Right renal cortex interstitium (tissue), 3 donors: ENCODE data around the gene CHRNA9. TPM values are rescaled to one million over a fixed set of nuclear protein-coding genes. Genes with fewer than 3 reads are reported as not detected.
"Not testable (repeated sequence)": the region's sequence is repeated elsewhere in the genome, so short reads cannot be mapped to it uniquely, and the experiment has no call there.

Source experiments
- DNase-seq, 3 donors: peaks; one replicate each; pipeline ENCODE4 v3.0.0-alpha.2; 2013; ENCODE audit warnings: low read depth in 3 of 3, low spot score in 2 of 3
- polyA plus RNA-seq, 3 donors: library from polyadenylated mRNA; unstranded; fragments of 120-200 nt; gene quantifications; one replicate each; pipeline ENCODE4 v1.2.1, GENCODE V29; 2013; ENCODE audit not compliant: insufficient read length in 3 of 3

CHRNA9 gene
- 1 to 10 TPM in 1 of 3 donors, under 1 TPM in 2; 0.82 to 1.5 (median 0.83) TPM for polyA plus RNA-seq

- DNase-seq, result no peak
Observed at GRCh38 chr4:40334591-40335524, at the start of gene CHRNA9. TSS of gene CHRNA9 (plus strand) at chr4:40335333. CDS start at chr4:40335468, 135 bp downstream.

GRCh38 chr4:40285692-40286091 lies 49.4 kb upstream of the CHRNA9 start:
- DNase-seq, result no peak

- DNase-seq, result no peak
Observed at GRCh38 chr4:40288566-40288965, 46.6 kb upstream of the CHRNA9 start.

GRCh38 chr4:40289366-40290188 lies 45.6 kb upstream of the CHRNA9 start:
- no peak for DNase-seq

DNA sequence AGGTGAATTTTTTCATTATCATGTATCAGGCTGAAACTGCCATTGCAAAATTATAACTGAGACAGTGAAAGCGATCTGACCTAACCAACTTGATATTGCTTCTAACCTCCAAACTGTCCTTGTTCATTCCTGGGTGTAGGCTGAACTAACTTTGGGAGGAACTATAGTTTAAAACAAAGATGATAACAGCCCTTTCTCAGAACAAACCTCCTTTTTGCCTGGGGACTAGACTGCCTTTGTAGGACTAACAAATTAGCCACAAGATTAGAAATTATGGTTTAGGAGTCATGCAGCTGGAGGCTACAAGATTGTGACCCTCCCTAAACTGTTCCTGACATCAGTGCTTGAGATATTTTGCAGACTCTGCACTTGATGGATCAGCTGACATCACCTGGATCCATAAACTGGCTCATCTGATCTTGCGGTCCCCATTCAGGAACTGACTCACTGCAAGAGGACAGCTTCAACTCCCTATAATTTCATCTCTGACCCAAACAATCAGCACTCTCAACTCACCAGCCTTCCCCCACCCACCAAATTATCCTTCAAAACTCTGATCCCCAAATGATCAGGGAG lies 44.4 kb upstream of the CHRNA9 start:
- DNase-seq, result not testable (repeated sequence)

DNA sequence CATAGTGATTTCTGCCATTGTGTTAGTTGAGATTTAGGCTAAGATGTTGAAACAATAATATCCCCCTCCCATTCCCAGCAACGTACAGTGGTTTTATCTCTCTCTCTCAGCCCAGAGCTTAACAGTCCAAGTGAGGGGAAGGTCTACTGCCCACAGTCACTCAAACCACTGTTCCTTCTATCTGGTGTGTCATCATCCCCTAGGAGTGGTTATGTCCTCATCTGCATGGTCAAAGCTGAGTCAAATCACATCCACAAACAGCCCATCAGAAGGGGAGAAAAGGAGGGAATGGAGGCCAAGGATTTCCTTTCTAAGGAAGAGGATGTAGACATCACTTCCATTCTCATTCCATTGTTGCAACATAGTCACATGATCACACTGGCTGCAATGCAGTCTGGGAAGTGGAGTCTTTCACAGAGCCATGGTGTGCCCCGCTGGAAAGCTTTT lies 42.8 kb upstream of the CHRNA9 start:
- no peak for DNase-seq

DNA sequence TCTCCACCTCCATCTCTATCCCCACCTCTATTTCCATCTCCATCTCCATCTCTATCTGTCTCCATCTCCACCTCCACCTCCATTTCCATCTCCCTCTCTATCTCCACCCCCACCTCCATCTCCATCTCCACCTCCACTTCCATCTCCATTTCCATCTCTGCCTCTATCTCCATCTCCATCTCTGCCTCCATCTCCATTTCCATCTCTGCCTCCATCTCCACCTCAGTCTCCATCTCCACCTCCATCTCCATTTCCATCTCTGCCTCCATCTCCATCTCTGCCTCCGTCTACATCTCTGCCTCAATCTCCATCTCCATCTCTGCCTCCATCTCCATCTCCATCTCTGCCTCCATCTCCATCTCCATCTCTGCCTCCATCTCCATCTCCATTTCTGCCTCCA lies 40.8 kb upstream of the CHRNA9 start:
- DNase-seq, result no peak

- not testable (repeated sequence) for DNase-seq
Observed at GRCh38 chr4:40295030-40295429, 40.1 kb upstream of the CHRNA9 start.

GRCh38 chr4:40295572-40295971 lies 39.6 kb upstream of the CHRNA9 start:
- DNase-seq, result no peak

- DNase-seq, result no peak
Observed at GRCh38 chr4:40299126-40299525, 36.0 kb upstream of the CHRNA9 start.

- no peak for DNase-seq
Observed at GRCh38 chr4:40299811-40300292, 35.3 kb upstream of the CHRNA9 start.

GRCh38 chr4:40300371-40301162 lies 34.6 kb upstream of the CHRNA9 start:
- DNase-seq, result no peak

DNA sequence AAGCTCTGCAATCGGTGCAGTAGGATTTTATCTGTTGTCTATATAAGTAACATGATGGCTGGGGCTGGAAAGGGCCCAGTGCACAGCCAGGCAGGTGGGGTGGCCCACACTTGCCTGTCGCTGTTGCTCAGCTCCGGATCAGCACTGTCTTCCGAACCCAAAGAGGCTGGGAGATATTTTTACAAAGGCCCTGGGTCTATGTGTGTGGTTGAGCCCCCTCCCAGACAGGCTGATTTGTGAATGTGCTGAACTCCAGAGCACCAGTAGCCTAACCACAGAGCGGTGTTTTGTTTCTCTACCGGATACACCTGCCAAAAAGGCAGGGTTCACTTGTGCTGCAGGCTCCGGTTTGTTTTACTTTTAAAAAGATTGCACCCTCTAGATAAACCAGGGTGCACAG lies 33.5 kb upstream of the CHRNA9 start:
- no peak for DNase-seq

DNA sequence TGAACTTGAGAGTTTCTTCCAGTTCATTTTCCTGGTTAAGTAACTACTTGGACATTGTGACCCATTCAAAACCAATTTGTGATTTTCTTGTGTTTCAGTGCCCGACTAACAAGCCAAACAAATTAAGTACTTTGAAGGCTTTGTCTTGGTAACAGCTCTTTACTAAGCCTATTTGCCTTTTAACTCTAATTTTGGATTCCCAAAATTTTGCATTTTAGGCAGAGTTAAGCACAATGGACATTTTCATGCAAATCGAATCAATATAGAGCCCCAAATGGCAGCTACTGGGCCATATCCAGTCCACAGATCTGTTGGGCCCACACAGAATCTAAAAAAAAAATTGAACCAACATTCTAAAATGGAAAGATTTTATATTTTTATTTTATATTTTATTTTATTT lies 31.4 kb upstream of the CHRNA9 start:
- DNase-seq, result no peak

- DNase-seq, result no peak
Observed at GRCh38 chr4:40305328-40306170, 29.6 kb upstream of the CHRNA9 start.

DNA sequence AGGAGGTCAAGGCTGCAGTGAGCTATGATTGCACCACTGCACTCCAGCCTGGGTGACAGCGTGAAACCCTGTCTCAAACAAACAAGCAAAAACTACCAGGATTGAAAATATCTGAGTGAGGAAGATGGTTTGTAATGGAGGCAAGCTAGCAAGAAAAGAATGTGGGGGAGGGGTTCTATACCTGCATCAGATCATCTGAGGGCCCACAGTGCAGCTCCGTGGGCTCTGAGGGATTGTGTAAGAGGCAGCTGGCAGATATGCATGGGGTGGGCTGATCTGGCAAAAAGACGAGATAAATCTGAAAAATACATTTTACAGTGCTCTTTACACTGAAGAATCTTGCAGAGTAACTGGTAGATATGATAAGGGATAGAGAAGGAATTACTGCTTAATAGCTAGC lies 28.9 kb upstream of the CHRNA9 start:
- DNase-seq, result no peak

- no peak for DNase-seq
Observed at GRCh38 chr4:40306976-40307375, 28.2 kb upstream of the CHRNA9 start.

GRCh38 chr4:40307627-40308497 lies 27.3 kb upstream of the CHRNA9 start:
- DNase-seq, result no peak
